ENCODE results near the gene ZCCHC14. TPM values are rescaled to one million over a fixed set of nuclear protein-coding genes. Genes with fewer than 3 reads are reported as not detected.
A peak's percentile ranks its signal among the peaks of the same experiment; 100 is the strongest.

ZCCHC14 gene
- total RNA-seq, 1 donor from 2014 or later, result 19.0 TPM

GRCh38 chr16:87464691-87465300 lies 28.0 kb downstream of the ZCCHC14 start:
- Histone ChIP-seq H2AFZ (ENCODE audit: low read depth, low read length) (no peak overlapping the region), H3K79me2 (ENCODE audit: insufficient read depth, low read length) (peaks cover 76% of the 10 kb centered on the region), H3K27ac (ENCODE audit: low read depth, low read length) (peak overlapping the region; percentile 90), H3K4me2 (ENCODE audit: low read length) (peak overlapping the region; percentile 80), H3K4me3 (ENCODE audit: insufficient read depth, low read depth, low read length) (peak overlapping the region; percentile 34), H3K36me3 (ENCODE audit: insufficient read depth, low read length) (no peaks in the 10 kb centered on the region), H3K27me3 (ENCODE audit: insufficient read depth, low read length) (no peaks in the 10 kb centered on the region), H3K9ac (ENCODE audit: low read length) (peak overlapping the region; percentile 81), H3K4me1 (ENCODE audit: insufficient read depth, low read length) (peaks cover 34% of the 10 kb centered on the region), H4K20me1 (ENCODE audit: insufficient read depth, low read length) (peaks cover 56% of the 10 kb centered on the region), H3K9me3 (ENCODE audit: insufficient read depth, low read depth, low read length) (no peaks in the 10 kb centered on the region)
- DNase-seq (ENCODE audit: low read depth) (peak; percentile 91), FAIRE-seq (no peak)
- peaks cover 39% of the 10 kb centered on the region for H3K4me1 Mint-ChIP-seq (ENCODE audit: low read depth, unreplicated experiment)
- no peaks in the 10 kb centered on the region for H3K36me3 Mint-ChIP-seq (ENCODE audit: low read depth, unreplicated experiment)
- H3K9me3 Mint-ChIP-seq (ENCODE audit: unreplicated experiment), result no peaks in the 10 kb centered on the region
- H3K27me3 Mint-ChIP-seq (ENCODE audit: low read depth, unreplicated experiment), result no peaks in the 10 kb centered on the region
- H3K4me3 Mint-ChIP-seq (ENCODE audit: unreplicated experiment), result peak overlapping the region; percentile 57
- no peak for TF ChIP-seq CTCF (IDR thresholded peaks at IDR 0.05; ENCODE audit: insufficient read depth, low read depth, low read length)
- TF ChIP-seq EZH2 (IDR thresholded peaks at IDR 0.05; ENCODE audit: insufficient read depth, low read length), result no peak
- peak overlapping the region; percentile 96 for H3K27ac Mint-ChIP-seq (ENCODE audit: unreplicated experiment)

- H3K27ac ChIP-seq (ENCODE audit: low read depth, low read length), result peak overlapping the region; percentile 90
- DNase-seq (ENCODE audit: low read depth) (peak; percentile 78), FAIRE-seq (no peak)
- Mint-ChIP-seq H3K4me3 (ENCODE audit: unreplicated experiment) (peak overlapping the region; percentile 57), H3K27me3 (ENCODE audit: low read depth, unreplicated experiment) (no peaks in the 10 kb centered on the region), H3K36me3 (ENCODE audit: low read depth, unreplicated experiment) (peaks cover 2% of the 10 kb centered on the region), H3K4me1 (ENCODE audit: low read depth, unreplicated experiment) (peaks cover 43% of the 10 kb centered on the region), H3K27ac (ENCODE audit: unreplicated experiment) (peak overlapping the region; percentile 96), H3K9me3 (ENCODE audit: unreplicated experiment) (no peaks in the 10 kb centered on the region)
- H3K27me3 ChIP-seq (ENCODE audit: insufficient read depth, low read length), result no peaks in the 10 kb centered on the region
- peaks cover 34% of the 10 kb centered on the region for H3K4me1 ChIP-seq (ENCODE audit: insufficient read depth, low read length)
- H2AFZ ChIP-seq (ENCODE audit: low read depth, low read length), result peak overlapping the region; percentile 1
- H3K4me2 ChIP-seq (ENCODE audit: low read length), result peak overlapping the region; percentile 80
- TF ChIP-seq CTCF (IDR thresholded peaks at IDR 0.05; ENCODE audit: insufficient read depth, low read depth, low read length) (no peak), EZH2 (IDR thresholded peaks at IDR 0.05; ENCODE audit: insufficient read depth, low read length) (no peak)
- H3K79me2 ChIP-seq (ENCODE audit: insufficient read depth, low read length), result peaks cover 72% of the 10 kb centered on the region
- peak overlapping the region; percentile 81 for H3K9ac ChIP-seq (ENCODE audit: low read length)
- H3K9me3 ChIP-seq (ENCODE audit: insufficient read depth, low read depth, low read length), result no peaks in the 10 kb centered on the region
- H4K20me1 ChIP-seq (ENCODE audit: insufficient read depth, low read length), result peaks cover 48% of the 10 kb centered on the region
- H3K4me3 ChIP-seq (ENCODE audit: insufficient read depth, low read depth, low read length), result peak overlapping the region; percentile 34
- no peaks in the 10 kb centered on the region for H3K36me3 ChIP-seq (ENCODE audit: insufficient read depth, low read length)
These were observed 28.8 kb downstream of the ZCCHC14 start for GRCh38 chr16:87463722-87464690.
